MCF 10A (cell line): ENCODE measurements around the gene CPTP. TPM values are rescaled to one million over a fixed set of nuclear protein-coding genes. Genes with fewer than 3 reads are reported as not detected.

Source experiments
- BruUV-seq: library from RNA; stranded (reverse); fragments of 400-500 nt; replicated peaks from 2 replicates; lab custom pipeline; 2021; lab: Mats Ljungman, UMichigan
- CTCF ChIA-PET: fragments of 300-600 bp; sonication (Branson Sonifier 250); formaldehyde crosslinking; extraction: SDS; loops from one replicate; lab custom pipeline; 2021; ENCODE audit warnings: antibody characterized with exemption, inconsistent platforms; lab: Yijun Ruan, JAX
- POLR2A ChIA-PET: fragments of 300-600, 350-650 bp; sonication (Branson Sonifier 250); formaldehyde crosslinking; extraction: SDS; loops from one replicate; lab custom pipeline; 2020; ENCODE audit warnings: antibody characterized with exemption, inconsistent platforms; lab: Yijun Ruan, JAX
- DNase-seq: peaks from one replicate; pipeline ENCODE4 v3.0.0-alpha.2; 2018; ENCODE audit not compliant: unreplicated experiment
- H3K27ac Mint-ChIP-seq: one replicate; pipeline ENCODE4 v1.8.0; 2022; ENCODE audit warnings: mild to moderate bottlenecking, low read depth, mixed read lengths; ENCODE audit not compliant: unreplicated experiment
- H3K27me3 Mint-ChIP-seq: one replicate; pipeline ENCODE4 v1.8.0; 2022; ENCODE audit warnings: mixed read lengths; ENCODE audit not compliant: insufficient read depth, unreplicated experiment
- H3K36me3 Mint-ChIP-seq: one replicate; pipeline ENCODE4 v1.8.0; 2022; ENCODE audit warnings: mild to moderate bottlenecking, moderate library complexity, mixed read lengths; ENCODE audit not compliant: insufficient read depth, unreplicated experiment
- H3K4me1 Mint-ChIP-seq: one replicate; pipeline ENCODE4 v1.8.0; 2022; ENCODE audit warnings: mixed read lengths; ENCODE audit not compliant: insufficient read depth, unreplicated experiment
- H3K4me3 Mint-ChIP-seq: one replicate; pipeline ENCODE4 v1.8.0; 2022; ENCODE audit warnings: mild to moderate bottlenecking, moderate library complexity, mixed read lengths; ENCODE audit not compliant: unreplicated experiment
- H3K9me3 Mint-ChIP-seq: one replicate; pipeline ENCODE4 v1.8.0; 2022; ENCODE audit warnings: mixed read lengths; ENCODE audit not compliant: unreplicated experiment
- CTCF ChIP-seq: fragments of 200-600 bp; IDR thresholded peaks from one replicate; pipeline ENCODE4 v1.8.0; 2022; ENCODE audit warnings: antibody characterized with exemption, mild to moderate bottlenecking; ENCODE audit not compliant: unreplicated experiment
- intact Hi-C: fragments of 100-400 bp; cut with micrococcal nuclease; formaldehyde crosslinking; loops from 2 replicates; pipeline ENCODE4 v1.14.1; 2022
- total RNA-seq: library from RNA; stranded (reverse); gene quantifications from 2 replicates; pipeline ENCODE4 v1.2.3, GENCODE V29; 2022

CPTP gene
- total RNA-seq, 1 experiment from 2014 or later = 21.0 TPM

- no peaks in the 10 kb centered on the region for H3K27me3 Mint-ChIP-seq
- POLR2A ChIA-PET = interaction anchor here (0.9 to 1.8 kb wide), 2 partner anchors 9 to 35 kb away, joined by 3 to 9 read pairs; no protein-coding TSS in a partner anchor
- DNase-seq = no peak
- intact Hi-C loops = no loop called here
- no peak overlapping the region for H3K27ac Mint-ChIP-seq
- H3K9me3 Mint-ChIP-seq = no peaks in the 10 kb centered on the region
- H3K4me1 Mint-ChIP-seq = peaks cover 6% of the 10 kb centered on the region
- CTCF ChIA-PET = interaction anchor here (1.1 kb wide), 1 partner anchor 163 kb away, joined by 4 read pairs; no protein-coding TSS in a partner anchor
- no peak for TF ChIP-seq CTCF
- H3K36me3 Mint-ChIP-seq = no peaks in the 10 kb centered on the region
- no TSS peak for BruUV-seq
- H3K4me3 Mint-ChIP-seq = no peak overlapping the region
These were observed 38.8 kb upstream of the CPTP start for GRCh38 chr1:1285611-1286311.

GRCh38 chr1:1286313-1287261 is 38.0 kb upstream of the CPTP start:
- ChIA-PET CTCF (no interaction called here), POLR2A (interaction anchor here (0.6 to 1.8 kb wide), 3 partner anchors 8 to 254 kb away, joined by 3 to 9 read pairs (median 3); no protein-coding TSS in a partner anchor)
- intact Hi-C loops = no loop called here

GRCh38 chr1:1287288-1288110 is 37.1 kb upstream of the CPTP start:
- H3K27ac Mint-ChIP-seq = no peak overlapping the region
- peaks cover 3% of the 10 kb centered on the region for H3K4me1 Mint-ChIP-seq
- H3K4me3 Mint-ChIP-seq = no peak overlapping the region
- intact Hi-C loops = no loop called here
- H3K9me3 Mint-ChIP-seq = no peaks in the 10 kb centered on the region
- no TSS peak for BruUV-seq
- CTCF ChIA-PET = no interaction called here
- DNase-seq = no peak
- no peak for TF ChIP-seq CTCF
- H3K36me3 Mint-ChIP-seq = peaks cover 9% of the 10 kb centered on the region
- no peaks in the 10 kb centered on the region for H3K27me3 Mint-ChIP-seq
- POLR2A ChIA-PET = interaction anchor here (0.6 kb wide), 1 partner anchor 255 kb away, joined by 3 read pairs; no protein-coding TSS in a partner anchor

More at GRCh38 chr1:1286313-1287261, 38.0 kb upstream of the CPTP start:
- H3K9me3 Mint-ChIP-seq = no peaks in the 10 kb centered on the region
- H3K27ac Mint-ChIP-seq = no peak overlapping the region
- H3K36me3 Mint-ChIP-seq = no peaks in the 10 kb centered on the region
- no peak for DNase-seq
- H3K4me1 Mint-ChIP-seq = peaks cover 6% of the 10 kb centered on the region
- no peaks in the 10 kb centered on the region for H3K27me3 Mint-ChIP-seq
- no peak for TF ChIP-seq CTCF
- no peak overlapping the region for H3K4me3 Mint-ChIP-seq
- no TSS peak for BruUV-seq
